HepG2 (cell line): ENCODE data around the gene GJB4. TPM values are rescaled to one million over a fixed set of nuclear protein-coding genes. Genes with fewer than 3 reads are reported as not detected.

Source experiments
- ATAC-seq: fragments of 200-7000 bp; cut with Tn5 transposase; 3 replicates; pipeline ENCODE4 v1.9.1; 2020; ENCODE audit warnings: mild to moderate bottlenecking, moderate library complexity
- BruUV-seq: library from RNA; stranded (reverse); fragments of 400-500 nt; replicated peaks from 2 replicates; lab custom pipeline; 2021; lab: Mats Ljungman, UMichigan
- CTCF ChIA-PET: fragments of 300-600 bp; formaldehyde crosslinking; extraction: SDS; loops from one replicate; lab custom pipeline; 2021; ENCODE audit warnings: low total read pairs, inconsistent platforms, low intra/inter-chr PET ratio; lab: Yijun Ruan, JAX
- POLR2A ChIA-PET: fragments of 350-600 bp; sonication (Branson Sonifier 250); formaldehyde crosslinking; loops from one replicate; lab custom pipeline; 2020; ENCODE audit warnings: antibody characterized with exemption, inconsistent platforms; lab: Yijun Ruan, JAX
- DNase-seq: peaks from one replicate; pipeline ENCODE4 v3.0.0-alpha.2; 2015; ENCODE audit warnings: low spot score
- FAIRE-seq: peaks from 3 replicates; lab custom pipeline; 2011; peaks lifted over from hg19 to GRCh38; lab: Jason Lieb, UNC
- H2AFZ ChIP-seq: one replicate; pipeline ENCODE4 v1.6.1; 2011; ENCODE audit warnings: low read length, inconsistent platforms
- H3K27ac ChIP-seq: fragments of 300-600 bp; 3 replicates; pipeline ENCODE4 v1.8.0; 2011; ENCODE audit warnings: mixed run types, mild to moderate bottlenecking, mixed read lengths, low read length, inconsistent platforms; ENCODE audit not compliant: insufficient read depth; ENCODE audit errors: extremely low read length
- H3K27me3 ChIP-seq, 2 experiments: fragments of 200-600 bp in 1 of 2; 2 replicates in 1 of 2; 3 replicates in 1 of 2; pipeline versions ENCODE4 v1.6.0 to v1.8.0; 2011; ENCODE audit warnings: low read length in 2 of 2, mild to moderate bottlenecking in 2 of 2, moderate library complexity in 2 of 2, inconsistent platforms in 1 of 2; ENCODE audit not compliant: insufficient read depth in 2 of 2, control insufficient read depth in 1 of 2
- H3K36me3 ChIP-seq, 2 experiments: fragments of 200-600 bp in 1 of 2; replicated peaks in 1 of 2; 2 replicates in 1 of 2; 3 replicates in 1 of 2; pipeline versions ENCODE4 v1.5.1 to v1.8.0; 2011; ENCODE audit warnings: low read length in 2 of 2, inconsistent platforms in 1 of 2; ENCODE audit not compliant: insufficient read depth in 2 of 2, control insufficient read depth in 1 of 2
- H3K4me1 ChIP-seq: 2 replicates; pipeline ENCODE4 v1.5.1; 2012; ENCODE audit warnings: low read length, inconsistent platforms; ENCODE audit not compliant: insufficient read depth
- H3K4me2 ChIP-seq: 2 replicates; pipeline ENCODE4 v1.6.0; 2011; ENCODE audit warnings: low read depth, low read length, inconsistent platforms
- H3K4me3 ChIP-seq, 3 experiments: fragments of 200-600 bp in 1 of 3; sonication (generic), shearing (Covaris generic) in 1 of 3; replicated peaks in 1 of 3; 2 replicates each; pipeline ENCODE4 v1.5.1; 2011 to 2016; ENCODE audit warnings: low read length in 3 of 3, inconsistent platforms in 2 of 3, low read depth in 2 of 3, mild to moderate bottlenecking in 2 of 3, control low read depth in 1 of 3, mixed read lengths in 1 of 3; ENCODE audit not compliant: insufficient read depth in 1 of 3
- H3K79me2 ChIP-seq: one replicate; pipeline ENCODE4 v1.6.1; 2011; ENCODE audit warnings: low read length, inconsistent platforms; ENCODE audit not compliant: insufficient read depth
- H3K9ac ChIP-seq: 2 replicates; pipeline ENCODE4 v1.6.0; 2011; ENCODE audit warnings: mild to moderate bottlenecking, low read depth, low read length, inconsistent platforms; ENCODE audit not compliant: insufficient read depth
- H3K9me3 ChIP-seq: 2 replicates; pipeline ENCODE4 v1.5.1; 2012; ENCODE audit warnings: mild to moderate bottlenecking, low read length
- H4K20me1 ChIP-seq: 2 replicates; pipeline ENCODE4 v1.6.0; 2011; ENCODE audit warnings: inconsistent platforms, mild to moderate bottlenecking, low read length, moderate library complexity; ENCODE audit not compliant: insufficient read depth
- CEBPB ChIP-seq: IDR thresholded peaks from 2 replicates; pipeline ENCODE4 v1.6.1; 2011; ENCODE audit warnings: low read depth, low read length, improper control_type of control experiment, borderline replicate concordance
- CEBPG ChIP-seq: IDR thresholded peaks from 2 replicates; pipeline ENCODE4 v1.6.1; 2016
- GTF3A ChIP-seq: sonication (generic); formaldehyde crosslinking; conservative IDR thresholded peaks from 2 replicates; pipeline ENCODE4 v1.4.0; 2020; ENCODE audit warnings: mild to moderate bottlenecking, missing genetic modification reagents
- KDM6A ChIP-seq: IDR thresholded peaks from 2 replicates; pipeline ENCODE4 v1.6.1; 2016; ENCODE audit warnings: low read depth
- KMT2A ChIP-seq: sonication (generic); formaldehyde crosslinking; IDR thresholded peaks from 2 replicates; pipeline ENCODE4 v1.4.0; 2020; ENCODE audit warnings: missing genetic modification reagents
- RFX5 ChIP-seq: IDR thresholded peaks from 2 replicates; pipeline ENCODE4 v1.6.1; 2011; ENCODE audit warnings: low read depth, low read length, improper control_type of control experiment
- ZNF468 ChIP-seq: sonication (generic); formaldehyde crosslinking; IDR thresholded peaks from 2 replicates; pipeline ENCODE4 v1.8.0; 2022; ENCODE audit warnings: mild to moderate bottlenecking, moderate library complexity, missing genetic modification reagents
- ZNF570 ChIP-seq: sonication (generic); formaldehyde crosslinking; IDR thresholded peaks from 2 replicates; pipeline ENCODE4 v1.4.0; 2020; ENCODE audit warnings: mild to moderate bottlenecking, missing genetic modification reagents, borderline replicate concordance
- WGBS: methylation state at CpG from one replicate; pipeline ENCODE4 v1.1.6; 2017; ENCODE audit warnings: low lambda C conversion rate; 5-methylcytosine and 5-hydroxymethylcytosine counted together
- in situ Hi-C: cut with HindIII; loops from 2 replicates; pipeline ENCODE4 v1.10.0; 2017; ENCODE audit warnings: low pct_unique_long_range_greater_than_20kb; ENCODE audit not compliant: extremely low pct_ligation_motif_present
- intact Hi-C: fragments of 100-400 bp; cut with micrococcal nuclease; formaldehyde crosslinking; loops from one replicate; pipeline ENCODE4 v1.10.0; 2022; ENCODE audit not compliant: unreplicated experiment
- polyA plus RNA-seq, 8 experiments: library from polyadenylated mRNA; depleted of rRNA in 3 of 8; stranded (reverse) in 7 of 8; unstranded in 1 of 8; fragments of >200 nt; fragmentation: Illumina TruSeq in 4 of 8; extraction: Trizol in 4 of 8; gene quantifications; 2 replicates each; pipeline versions ENCODE4 v1.2.1 to v1.2.3, GENCODE V29; 2011 to 2016; ENCODE audit warnings: low read depth in 4 of 8, missing spikeins in 1 of 8, mixed read lengths in 1 of 8; ENCODE audit not compliant: insufficient read depth in 1 of 8
- total RNA-seq, 5 experiments: library from RNA; depleted of rRNA; stranded (reverse); fragments of >200 nt; fragmentation: Illumina TruSeq; extraction: Trizol; gene quantifications; 2 replicates each; pipeline ENCODE4 v1.2.3, GENCODE V29; 2016; ENCODE audit warnings: low read depth in 1 of 5
- TF ChIP-seq, protein P1 (sequence below), 2 experiments: sonication (generic) in 1 of 2; formaldehyde crosslinking in 1 of 2; IDR thresholded peaks; 2 replicates each; pipeline versions ENCODE4 v1.6.1 to v1.9.0; 2014 to 2022; ENCODE audit warnings: antibody characterized with exemption in 1 of 2, borderline replicate concordance in 1 of 2, inconsistent platforms in 1 of 2, low read depth in 1 of 2, missing genetic modification reagents in 1 of 2

The GJB4 gene
- total and polyA plus RNA-seq, 2 of the 13 experiments (the other 11 are each of a cell fraction or from before 2014, with no cell fraction given) = not detected

DNA sequence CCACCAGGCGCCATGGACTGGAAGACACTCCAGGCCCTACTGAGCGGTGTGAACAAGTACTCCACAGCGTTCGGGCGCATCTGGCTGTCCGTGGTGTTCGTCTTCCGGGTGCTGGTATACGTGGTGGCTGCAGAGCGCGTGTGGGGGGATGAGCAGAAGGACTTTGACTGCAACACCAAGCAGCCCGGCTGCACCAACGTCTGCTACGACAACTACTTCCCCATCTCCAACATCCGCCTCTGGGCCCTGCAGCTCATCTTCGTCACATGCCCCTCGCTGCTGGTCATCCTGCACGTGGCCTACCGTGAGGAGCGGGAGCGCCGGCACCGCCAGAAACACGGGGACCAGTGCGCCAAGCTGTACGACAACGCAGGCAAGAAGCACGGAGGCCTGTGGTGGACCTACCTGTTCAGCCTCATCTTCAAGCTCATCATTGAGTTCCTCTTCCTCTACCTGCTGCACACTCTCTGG is 25.2 kb downstream of the GJB4 start:
- no peaks in the 10 kb centered on the region for H3K36me3 ChIP-seq
- TF ChIP-seq ZNF468 (CRISPR knock-in tag) (no peak), RFX5 (no peak), KDM6A (no peak), KMT2A (CRISPR knock-in tag) (no peak), ZNF570 (CRISPR knock-in tag) (no peak), GTF3A (no peak), CEBPG (CRISPR knock-in tag) (no peak), CEBPB (no peak)
- TF ChIP-seq, protein P1, sequence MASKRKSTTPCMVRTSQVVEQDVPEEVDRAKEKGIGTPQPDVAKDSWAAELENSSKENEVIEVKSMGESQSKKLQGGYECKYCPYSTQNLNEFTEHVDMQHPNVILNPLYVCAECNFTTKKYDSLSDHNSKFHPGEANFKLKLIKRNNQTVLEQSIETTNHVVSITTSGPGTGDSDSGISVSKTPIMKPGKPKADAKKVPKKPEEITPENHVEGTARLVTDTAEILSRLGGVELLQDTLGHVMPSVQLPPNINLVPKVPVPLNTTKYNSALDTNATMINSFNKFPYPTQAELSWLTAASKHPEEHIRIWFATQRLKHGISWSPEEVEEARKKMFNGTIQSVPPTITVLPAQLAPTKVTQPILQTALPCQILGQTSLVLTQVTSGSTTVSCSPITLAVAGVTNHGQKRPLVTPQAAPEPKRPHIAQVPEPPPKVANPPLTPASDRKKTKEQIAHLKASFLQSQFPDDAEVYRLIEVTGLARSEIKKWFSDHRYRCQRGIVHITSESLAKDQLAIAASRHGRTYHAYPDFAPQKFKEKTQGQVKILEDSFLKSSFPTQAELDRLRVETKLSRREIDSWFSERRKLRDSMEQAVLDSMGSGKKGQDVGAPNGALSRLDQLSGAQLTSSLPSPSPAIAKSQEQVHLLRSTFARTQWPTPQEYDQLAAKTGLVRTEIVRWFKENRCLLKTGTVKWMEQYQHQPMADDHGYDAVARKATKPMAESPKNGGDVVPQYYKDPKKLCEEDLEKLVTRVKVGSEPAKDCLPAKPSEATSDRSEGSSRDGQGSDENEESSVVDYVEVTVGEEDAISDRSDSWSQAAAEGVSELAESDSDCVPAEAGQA (IDR thresholded peaks at IDR 0.05; ENCODE audit: low read depth) = no peak
- TF ChIP-seq, protein P1 (CRISPR knock-in tag; IDR thresholded peaks at IDR 0.05; ENCODE audit: borderline replicate concordance) = no peak
- no peaks in the 10 kb centered on the region for H3K4me1 ChIP-seq
- in situ Hi-C loops (loop anchor here (5.0 kb wide), 1 partner anchor 68 kb away; no protein-coding TSS in a partner anchor), intact Hi-C loops (no loop called here)
- DNase-seq (no peak), FAIRE-seq (no peak), ATAC-seq (no peak)
- BruUV-seq = no TSS peak
- WGBS = 50% methylated on average over 26 of the region's 28 CpGs
- no peak overlapping the region for H2AFZ ChIP-seq
- no peaks in the 10 kb centered on the region for H4K20me1 ChIP-seq
- no peak overlapping the region for H3K4me2 ChIP-seq
- no peak overlapping the region for H3K4me3 ChIP-seq
- no peaks in the 10 kb centered on the region for H3K9me3 ChIP-seq
- H3K27ac ChIP-seq = no peak overlapping the region
- H3K79me2 ChIP-seq = no peaks in the 10 kb centered on the region
- H3K27me3 ChIP-seq = peaks cover 7 to 27% of the 10 kb centered on the region in 2 experiments; a peak in 4 of 5 replicates
- CTCF ChIA-PET = no interaction called here
- no peak overlapping the region for H3K9ac ChIP-seq
- POLR2A ChIA-PET = no interaction called here
